ENCODE data around the gene CDK11A.
"Not testable (repeated sequence)": the region's sequence is repeated elsewhere in the genome, so short reads cannot be mapped to it uniquely, and the experiment has no call there.

DNA sequence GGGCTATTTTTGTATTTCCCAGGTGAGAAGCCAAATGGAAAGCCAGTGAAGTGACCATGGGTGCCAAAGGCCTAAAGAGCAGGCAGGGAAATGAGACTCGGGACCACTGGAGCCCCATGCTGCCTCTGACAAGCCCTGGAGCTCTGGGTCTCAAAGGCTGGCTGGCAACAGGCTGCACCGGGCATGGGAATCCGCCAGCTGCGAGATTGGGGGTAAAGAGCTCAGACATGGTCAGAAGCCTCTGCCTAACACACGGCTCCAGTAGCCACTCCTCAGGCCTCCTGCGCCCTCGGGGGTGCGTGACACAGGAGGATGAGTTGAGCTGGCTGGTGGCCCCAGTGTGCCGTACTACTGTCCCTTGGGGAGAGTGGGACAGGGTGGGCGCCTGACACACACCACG lies 59.8 kb downstream of the CDK11A start:
- not testable (repeated sequence) for TF ChIP-seq EZH2phosphoT487 (IDR thresholded peaks at IDR 0.05; ENCODE audit: insufficient read depth, low read depth); EZH2 (IDR thresholded peaks at IDR 0.05; ENCODE audit: insufficient read depth, poor library complexity, severe bottlenecking)
